ENCODE measurements around the gene CEP57L1. TPM values are rescaled to one million over a fixed set of nuclear protein-coding genes. Genes with fewer than 3 reads are reported as not detected.
A peak's percentile ranks its signal among the peaks of the same experiment; 100 is the strongest.

The CEP57L1 gene
- total and polyA plus RNA-seq, 11 donors, result 5.9 to 13.8 (median 9.5) TPM

DNA sequence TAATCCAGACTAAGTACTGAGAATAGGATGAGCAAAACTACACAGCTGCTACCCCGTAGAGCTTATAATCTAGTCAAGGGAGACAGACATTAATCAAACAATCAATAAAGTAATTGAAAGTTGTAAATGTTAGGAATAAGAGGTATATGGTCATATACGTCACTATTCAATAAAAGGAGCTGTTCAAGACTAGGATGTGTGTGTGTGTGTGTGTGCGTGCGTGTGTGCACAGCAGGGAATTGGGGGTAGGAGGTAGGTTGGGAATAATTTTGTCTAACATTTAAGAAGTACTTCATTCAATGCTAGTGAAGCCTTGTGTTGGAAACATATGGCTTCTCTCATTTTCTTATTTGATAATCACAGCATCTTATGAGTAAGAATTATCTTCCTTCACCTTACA, 42.5 kb upstream of the CEP57L1 start:
- Histone ChIP-seq H3K27me3 (no peaks in the 10 kb centered on the region), H3K9me3 (no peaks in the 10 kb centered on the region), H3K4me1 (peaks cover 0 to 70% (median 32%) of the 10 kb centered on the region in 12 donors), H3K4me3 (no peak overlapping the region), H3K36me3 (no peaks in the 10 kb centered on the region), H3K27ac (no peak overlapping the region)
- ATAC-seq (peak in 1 of 4 donors; percentile 28), DNase-seq (no peak)
- intact Hi-C loops (cut with DNase I), result no loop called here
- TF ChIP-seq, protein P1, sequence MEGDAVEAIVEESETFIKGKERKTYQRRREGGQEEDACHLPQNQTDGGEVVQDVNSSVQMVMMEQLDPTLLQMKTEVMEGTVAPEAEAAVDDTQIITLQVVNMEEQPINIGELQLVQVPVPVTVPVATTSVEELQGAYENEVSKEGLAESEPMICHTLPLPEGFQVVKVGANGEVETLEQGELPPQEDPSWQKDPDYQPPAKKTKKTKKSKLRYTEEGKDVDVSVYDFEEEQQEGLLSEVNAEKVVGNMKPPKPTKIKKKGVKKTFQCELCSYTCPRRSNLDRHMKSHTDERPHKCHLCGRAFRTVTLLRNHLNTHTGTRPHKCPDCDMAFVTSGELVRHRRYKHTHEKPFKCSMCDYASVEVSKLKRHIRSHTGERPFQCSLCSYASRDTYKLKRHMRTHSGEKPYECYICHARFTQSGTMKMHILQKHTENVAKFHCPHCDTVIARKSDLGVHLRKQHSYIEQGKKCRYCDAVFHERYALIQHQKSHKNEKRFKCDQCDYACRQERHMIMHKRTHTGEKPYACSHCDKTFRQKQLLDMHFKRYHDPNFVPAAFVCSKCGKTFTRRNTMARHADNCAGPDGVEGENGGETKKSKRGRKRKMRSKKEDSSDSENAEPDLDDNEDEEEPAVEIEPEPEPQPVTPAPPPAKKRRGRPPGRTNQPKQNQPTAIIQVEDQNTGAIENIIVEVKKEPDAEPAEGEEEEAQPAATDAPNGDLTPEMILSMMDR (IDR thresholded peaks at IDR 0.05), result no peak
- TF ChIP-seq POLR2A (IDR thresholded peaks at IDR 0.05), result no peak
- 89 to 92% (median 90%) methylated on average over 4 of the region's 4 CpGs for WGBS, 4 donors

GRCh38 chr6:109053336-109053735, 42.0 kb upstream of the CEP57L1 start:
- H3K9me3 ChIP-seq, result no peaks in the 10 kb centered on the region
- WGBS, 4 donors, result 83 to 85% (median 83%) methylated on average over 2 of the region's 2 CpGs
- H3K27me3 ChIP-seq, result no peaks in the 10 kb centered on the region
- intact Hi-C loops (cut with DNase I), result no loop called here
- peaks cover 0 to 71% (median 31%) of the 10 kb centered on the region in 12 donors for H3K4me1 ChIP-seq
- no peaks in the 10 kb centered on the region for H3K36me3 ChIP-seq
- H3K4me3 ChIP-seq, result no peak overlapping the region
- H3K27ac ChIP-seq, result no peak overlapping the region
- DNase-seq, result no peak
- peak in 1 of 4 donors; percentile 7 for ATAC-seq
- TF ChIP-seq POLR2A (IDR thresholded peaks at IDR 0.05), result no peak
- TF ChIP-seq, protein P1 (IDR thresholded peaks at IDR 0.05), result no peak

- H3K4me3 ChIP-seq, result no peak overlapping the region
- H3K9me3 ChIP-seq, result no peaks in the 10 kb centered on the region
- no peaks in the 10 kb centered on the region for H3K36me3 ChIP-seq
- ATAC-seq (no peak), DNase-seq (no peak)
- 83 to 99% (median 91%) methylated on average over 1 of the region's 1 CpG for WGBS, 4 donors
- H3K27ac ChIP-seq, result peak overlapping the region in 1 of 12 donors; percentile 13
- intact Hi-C loops (cut with DNase I), result loop anchor here in 2 of 10 donors (5.0 kb wide), 2 partner anchors 39 to 54 kb away; no protein-coding TSS in a partner anchor
- peaks cover 12 to 81% (median 52%) of the 10 kb centered on the region in 12 donors for H3K4me1 ChIP-seq
- TF ChIP-seq, protein P1 (IDR thresholded peaks at IDR 0.05), result no peak
- TF ChIP-seq POLR2A (IDR thresholded peaks at IDR 0.05), result no peak
- no peaks in the 10 kb centered on the region for H3K27me3 ChIP-seq
Observed at GRCh38 chr6:109055771-109056235, 39.5 kb upstream of the CEP57L1 start.

DNA sequence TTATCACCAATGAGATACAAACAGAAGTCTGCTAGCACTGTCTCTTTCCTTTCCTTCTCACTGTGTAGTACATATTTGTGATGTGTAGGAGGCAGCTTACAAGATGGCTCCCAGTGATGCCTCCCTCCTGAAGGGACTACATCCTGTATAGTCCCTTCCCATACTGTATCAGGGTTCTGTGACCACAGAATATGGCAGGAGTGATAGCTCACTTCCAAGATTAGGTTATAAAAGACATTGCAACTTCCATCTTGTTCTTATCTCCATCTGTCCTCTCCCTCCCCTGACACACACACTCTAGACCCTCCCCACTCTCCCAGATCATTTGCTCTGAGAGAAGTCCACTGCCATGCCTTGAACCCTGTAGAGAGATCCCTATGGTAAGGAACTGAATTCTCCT, 38.6 kb upstream of the CEP57L1 start:
- DNase-seq, result no peak
- ATAC-seq, result no peak
- H3K36me3 ChIP-seq, result no peaks in the 10 kb centered on the region
- no peak overlapping the region for H3K4me3 ChIP-seq
- TF ChIP-seq POLR2A (IDR thresholded peaks at IDR 0.05), result no peak
- TF ChIP-seq, protein P1 (IDR thresholded peaks at IDR 0.05), result no peak
- no peaks in the 10 kb centered on the region for H3K9me3 ChIP-seq
- intact Hi-C loops (cut with DNase I), result loop anchor here in 2 of 10 donors (5.0 kb wide), 2 partner anchors 39 to 54 kb away; no protein-coding TSS in a partner anchor
- peaks cover 12 to 83% (median 50%) of the 10 kb centered on the region in 12 donors for H3K4me1 ChIP-seq
- H3K27me3 ChIP-seq, result no peaks in the 10 kb centered on the region
- H3K27ac ChIP-seq, result peak overlapping the region in 1 of 12 donors; percentile 13
